A549 (cell line): ENCODE results near the gene OPA3. TPM values are rescaled to one million over a fixed set of nuclear protein-coding genes. Genes with fewer than 3 reads are reported as not detected.

Source experiments
- ATAC-seq, 2 experiments: fragments of 200-7000 bp in 1 of 2; fragments of >200 bp in 1 of 2; cut with Nextera tagmentation in 1 of 2; cut with Tn5 transposase in 1 of 2; 3 replicates each; pipeline versions ENCODE4 v1.8.0 to v1.9.1; 2018 to 2020; ENCODE audit warnings: mild to moderate bottlenecking in 1 of 2, moderate library complexity in 1 of 2
- CTCF ChIA-PET: fragments of 300-600 bp; sonication (Branson Sonifier 250); formaldehyde crosslinking; extraction: SDS; loops from one replicate; lab custom pipeline; 2021; ENCODE audit warnings: antibody characterized with exemption, inconsistent platforms; lab: Yijun Ruan, JAX
- POLR2A ChIA-PET: fragments of 350-600 bp; formaldehyde crosslinking; extraction: SDS; loops from one replicate; lab custom pipeline; 2021; ENCODE audit warnings: antibody characterized with exemption, inconsistent platforms; lab: Yijun Ruan, JAX
- DNase-seq, 2 experiments: peaks; one replicate each; pipeline versions ENCODE4 v3.0.0 to v3.0.0-alpha.2; 2011 to 2016; ENCODE audit warnings: low read depth in 1 of 2, low spot score in 1 of 2
- FAIRE-seq: peaks from 2 replicates; lab custom pipeline; 2011; peaks lifted over from hg19 to GRCh38; lab: Jason Lieb, UNC
- H3K27ac ChIP-seq, 2 experiments: fragments of >200 bp; sonication (Bioruptor Twin); formaldehyde crosslinking; 3 replicates each; pipeline ENCODE4 v1.5.1; 2016 to 2017
- H3K4me1 ChIP-seq: fragments of >200 bp; sonication (Bioruptor Twin); formaldehyde crosslinking; 3 replicates; pipeline ENCODE4 v1.6.1; 2016
- H3K4me2 ChIP-seq: fragments of >200 bp; sonication (Bioruptor Twin); formaldehyde crosslinking; 3 replicates; pipeline ENCODE4 v1.6.1; 2016
- H3K4me3 ChIP-seq: fragments of >200 bp; sonication (Bioruptor Twin); formaldehyde crosslinking; 3 replicates; pipeline ENCODE4 v1.5.1; 2016
- H3K9me3 ChIP-seq: fragments of >200 bp; sonication (Bioruptor Twin); formaldehyde crosslinking; 3 replicates; pipeline ENCODE4 v1.6.1; 2016
- ATOH8 ChIP-seq: fragments of 250-450 bp; sonication (Bioruptor Pico); IDR thresholded peaks from 2 replicates; pipeline ENCODE4 v1.5.0; 2020; ENCODE audit warnings: low read depth, mild to moderate bottlenecking, moderate library complexity
- BHLHE40 ChIP-seq: IDR thresholded peaks from 2 replicates; pipeline ENCODE4 v1.6.1; 2012; ENCODE audit warnings: low read depth, low read length, inconsistent platforms
- CEBPB ChIP-seq, 2 experiments: fragments of >200 bp in 1 of 2; sonication (Bioruptor Twin) in 1 of 2; formaldehyde crosslinking in 1 of 2; IDR thresholded peaks; 2 replicates each; pipeline ENCODE4 v1.6.1; 2012 to 2016
- CHD2 ChIP-seq: fragments of 150-350 bp; IDR thresholded peaks from 2 replicates; pipeline ENCODE4 v1.6.1; 2014; ENCODE audit warnings: low read length; ENCODE audit not compliant: partially characterized antibody
- CTCF ChIP-seq: fragments of >200 bp; sonication (Bioruptor Twin); formaldehyde crosslinking; IDR thresholded peaks from 3 replicates; pipeline ENCODE4 v1.5.1; 2016
- E2F6 ChIP-seq: IDR thresholded peaks from 2 replicates; pipeline ENCODE4 v1.6.1; 2012; ENCODE audit warnings: low read depth, borderline replicate concordance
- ELK1 ChIP-seq: fragments of 150-350 bp; IDR thresholded peaks from 2 replicates; pipeline ENCODE4 v1.6.1; 2014; ENCODE audit warnings: low read depth, mild to moderate bottlenecking, low read length
- FOSL2 ChIP-seq, 2 experiments: fragments of 450-650 bp in 1 of 2; fragments of >200 bp in 1 of 2; sonication (Bioruptor Twin) in 1 of 2; formaldehyde crosslinking; IDR thresholded peaks; 2 replicates each; pipeline versions ENCODE4 v1.5.0 to v1.6.1; 2016 to 2020; ENCODE audit warnings: mild to moderate bottlenecking in 1 of 2, moderate library complexity in 1 of 2
- FOXS1 ChIP-seq: fragments of 250-450 bp; sonication (Bioruptor Pico); IDR thresholded peaks from 2 replicates; pipeline ENCODE4 v1.5.0; 2020; ENCODE audit warnings: mild to moderate bottlenecking, moderate library complexity
- GATA3 ChIP-seq: IDR thresholded peaks from 2 replicates; pipeline ENCODE4 v1.6.1; 2012; ENCODE audit warnings: borderline replicate concordance
- HEYL ChIP-seq: fragments of 250-450 bp; sonication (Bioruptor Pico); IDR thresholded peaks from 2 replicates; pipeline ENCODE4 v1.8.0; 2021; ENCODE audit warnings: mild to moderate bottlenecking, moderate library complexity
- HOXA7 ChIP-seq: fragments of 250-450 bp; sonication (Bioruptor Pico); IDR thresholded peaks from 2 replicates; pipeline ENCODE4 v1.5.0; 2020; ENCODE audit warnings: mild to moderate bottlenecking, moderate library complexity
- HOXB13 ChIP-seq: fragments of 250-450 bp; sonication (Bioruptor Pico); IDR thresholded peaks from 2 replicates; pipeline ENCODE4 v1.5.0; 2020; ENCODE audit warnings: low read depth, mild to moderate bottlenecking, moderate library complexity
- HOXB5 ChIP-seq: fragments of 250-450 bp; sonication (Bioruptor Pico); IDR thresholded peaks from 2 replicates; pipeline ENCODE4 v1.5.0; 2020; ENCODE audit warnings: mild to moderate bottlenecking, moderate library complexity
- JUNB ChIP-seq: fragments of >200 bp; sonication (Bioruptor Twin); formaldehyde crosslinking; IDR thresholded peaks from 2 replicates; pipeline ENCODE4 v1.6.1; 2016
- KDM1A ChIP-seq: fragments of 200-600 bp; sonication (generic); IDR thresholded peaks from 2 replicates; pipeline ENCODE4 v1.6.1; 2016; ENCODE audit warnings: low read depth, mild to moderate bottlenecking
- KDM5A ChIP-seq: fragments of 200-600 bp; sonication (generic); IDR thresholded peaks from 2 replicates; pipeline ENCODE4 v1.6.1; 2016; ENCODE audit warnings: antibody characterized with exemption, mild to moderate bottlenecking
- PBX3 ChIP-seq: IDR thresholded peaks from 2 replicates; pipeline ENCODE4 v1.6.1; 2012
- RAD21 ChIP-seq, 2 experiments: fragments of >200 bp in 1 of 2; sonication (Bioruptor Twin) in 1 of 2; formaldehyde crosslinking in 1 of 2; IDR thresholded peaks in 1 of 2; conservative IDR thresholded peaks in 1 of 2; 2 replicates in 1 of 2; 3 replicates in 1 of 2; pipeline ENCODE4 v1.6.1; 2012 to 2018; ENCODE audit warnings: inconsistent platforms in 1 of 2
- RCOR1 ChIP-seq: fragments of 150-350 bp; IDR thresholded peaks from 2 replicates; pipeline ENCODE4 v1.6.1; 2014; ENCODE audit warnings: antibody characterized with exemption, low read length, low read depth
- SMC3 ChIP-seq: fragments of >200 bp; sonication (Bioruptor Twin); formaldehyde crosslinking; IDR thresholded peaks from 3 replicates; pipeline ENCODE4 v1.6.1; 2018; ENCODE audit warnings: inconsistent platforms
- SREBF2 ChIP-seq: fragments of 450-650 bp; IDR thresholded peaks from 2 replicates; pipeline ENCODE4 v1.6.1; 2014; ENCODE audit warnings: mild to moderate bottlenecking, moderate library complexity
- TFCP2L1 ChIP-seq: fragments of 250-450 bp; sonication (Bioruptor Pico); IDR thresholded peaks from 2 replicates; pipeline ENCODE4 v1.5.0; 2021; ENCODE audit warnings: mild to moderate bottlenecking
- USF2 ChIP-seq: fragments of 450-650 bp; IDR thresholded peaks from 2 replicates; pipeline ENCODE4 v1.6.1; 2014; ENCODE audit warnings: antibody characterized with exemption
- ZNF302 ChIP-seq: fragments of 250-450 bp; sonication (Bioruptor Pico); IDR thresholded peaks from 2 replicates; pipeline ENCODE4 v1.9.0; 2021; ENCODE audit warnings: inconsistent platforms, mild to moderate bottlenecking, moderate library complexity
- WGBS: methylation state at CpG from one replicate; pipeline ENCODE4 v1.1.6; 2017; ENCODE audit errors: missing lambda C conversion rate; 5-methylcytosine and 5-hydroxymethylcytosine counted together
- polyA plus RNA-seq, 4 experiments: library from polyadenylated mRNA; depleted of rRNA in 3 of 4; stranded (reverse); fragments of >200 nt; fragmentation: RNase III in 1 of 4; extraction: RNeasy Plus Mini Kit Qiagen cat#74134 plus additional on column Dnase treatment in 1 of 4; gene quantifications; 2 replicates in 3 of 4; 3 replicates in 1 of 4; pipeline ENCODE4 v1.2.3, GENCODE V29; 2011 to 2017

Gene OPA3
- polyA plus RNA-seq, 2 of the 4 experiments (the other 2 are of a cell fraction) = 15.6 to 21.8 TPM

- CTCF ChIA-PET = interaction anchor here (0.6 to 17.6 kb wide), 18 partner anchors 8 to 199 kb away, joined by 3 to 418 read pairs (median 6); partner anchors contain the start of genes ERCC1, FOSB and PPP1R13L
These were observed 89.4 kb downstream of the OPA3 start for GRCh38 chr19:45495178-45495577.

GRCh38 chr19:45494261-45494916 is 90.2 kb downstream of the OPA3 start:
- FAIRE-seq (no peak), ATAC-seq (no peak), DNase-seq (no peak)
- Histone ChIP-seq H3K27ac (no peak overlapping the region), H3K4me2 (peak overlapping the region; percentile 80), H3K4me3 (no peak overlapping the region), H3K9me3 (no peaks in the 10 kb centered on the region), H3K4me1 (peaks cover 20% of the 10 kb centered on the region)
- POLR2A ChIA-PET = interaction anchor here (0.6 kb wide), 1 partner anchor 63 kb away, joined by 3 read pairs; no protein-coding TSS in a partner anchor
- WGBS = 82% methylated on average over 35 of the region's 39 CpGs
- TF ChIP-seq SREBF2 (no peak), TFCP2L1 (CRISPR knock-in tag) (no peak), SMC3 (no peak), HEYL (CRISPR knock-in tag) (no peak), HOXB5 (CRISPR knock-in tag) (no peak), RCOR1 (no peak), ATOH8 (no peak), JUNB (no peak), ELK1 (no peak), RAD21 (conservative IDR thresholded peaks at IDR 0.05 in 1 of 2, IDR thresholded peaks at IDR 0.05 in 1 of 2) (no peak)
- CTCF ChIA-PET = interaction anchor here (0.6 to 17.6 kb wide), 20 partner anchors 8 to 200 kb away, joined by 3 to 418 read pairs (median 5); partner anchors contain the start of genes ERCC1, FOSB and PPP1R13L

More at GRCh38 chr19:45495178-45495577, 89.4 kb downstream of the OPA3 start:
- no peak for ATAC-seq
- H3K27ac ChIP-seq = no peak overlapping the region
- no peak for TF ChIP-seq E2F6
- TF ChIP-seq JUNB = no peak
- no peak for TF ChIP-seq CHD2
- no peak for TF ChIP-seq HOXB13
- TF ChIP-seq KDM1A = no peak
- no peak for TF ChIP-seq GATA3
- no peak for TF ChIP-seq KDM5A
- TF ChIP-seq PBX3 = no peak
- no peak for TF ChIP-seq USF2
- TF ChIP-seq CEBPB (IDR thresholded peaks at IDR 0.05) = no peak
- no peak for TF ChIP-seq ZNF302
- TF ChIP-seq HOXA7 (CRISPR knock-in tag) = no peak
- TF ChIP-seq CTCF = no peak
- TF ChIP-seq BHLHE40 = no peak
- TF ChIP-seq FOXS1 (CRISPR knock-in tag) = no peak
- no peak for TF ChIP-seq FOSL2 (IDR thresholded peaks at IDR 0.05)
- no peak for TF ChIP-seq FOSL2 (CRISPR knock-in tag; IDR thresholded peaks at IDR 0.05)
- TF ChIP-seq, all 56 proteins: peak for 0
- DNase-seq = no peak
- FAIRE-seq = no peak
- Histone ChIP-seq H3K4me2 (no peak overlapping the region), H3K9me3 (no peaks in the 10 kb centered on the region), H3K4me1 (peaks cover 20% of the 10 kb centered on the region), H3K4me3 (no peak overlapping the region)
- WGBS = 25% methylated on average over 5 of the region's 5 CpGs
- POLR2A ChIA-PET = interaction anchor here (0.6 kb wide), 1 partner anchor 64 kb away, joined by 3 read pairs; no protein-coding TSS in a partner anchor
